Progenitor cell of endocrine pancreas (in vitro differentiated cells): Measurements from ENCODE around the gene SGCG. TPM values are rescaled to one million over a fixed set of nuclear protein-coding genes. Genes with fewer than 3 reads are reported as not detected.

Experiments
- DNase-seq: peaks from one replicate; pipeline ENCODE4 v3.0.0; 2021; ENCODE audit warnings: low spot score; ENCODE audit not compliant: unreplicated experiment
- H3K27ac Mint-ChIP-seq: 2 replicates; pipeline ENCODE4 v1.8.0; 2021; ENCODE audit warnings: mild to moderate bottlenecking, moderate library complexity, mixed read lengths
- H3K27me3 Mint-ChIP-seq: 2 replicates; pipeline ENCODE4 v1.8.0; 2021; ENCODE audit warnings: mixed read lengths
- H3K36me3 Mint-ChIP-seq: 2 replicates; pipeline ENCODE4 v1.8.0; 2022; ENCODE audit warnings: mixed read lengths; ENCODE audit not compliant: insufficient read depth
- H3K4me1 Mint-ChIP-seq: 2 replicates; pipeline ENCODE4 v1.8.0; 2021; ENCODE audit warnings: low read depth, mixed read lengths
- H3K4me3 Mint-ChIP-seq: 2 replicates; pipeline ENCODE4 v1.8.0; 2021; ENCODE audit warnings: low read depth, mild to moderate bottlenecking, moderate library complexity, mixed read lengths
- H3K9me3 Mint-ChIP-seq: 2 replicates; pipeline ENCODE4 v1.8.0; 2021; ENCODE audit warnings: low read depth, mixed read lengths
- CTCF ChIP-seq: fragments of 200-600 bp; sonication (generic); IDR thresholded peaks from one replicate; pipeline ENCODE4 v1.5.0; 2021; ENCODE audit warnings: antibody characterized with exemption, mild to moderate bottlenecking; ENCODE audit not compliant: unreplicated experiment
- total RNA-seq: library from RNA; stranded (reverse); gene quantifications from 2 replicates; pipeline ENCODE4 v1.2.1, GENCODE V29; 2021

The SGCG gene
- total RNA-seq, 1 donor from 2014 or later, result not detected

DNA sequence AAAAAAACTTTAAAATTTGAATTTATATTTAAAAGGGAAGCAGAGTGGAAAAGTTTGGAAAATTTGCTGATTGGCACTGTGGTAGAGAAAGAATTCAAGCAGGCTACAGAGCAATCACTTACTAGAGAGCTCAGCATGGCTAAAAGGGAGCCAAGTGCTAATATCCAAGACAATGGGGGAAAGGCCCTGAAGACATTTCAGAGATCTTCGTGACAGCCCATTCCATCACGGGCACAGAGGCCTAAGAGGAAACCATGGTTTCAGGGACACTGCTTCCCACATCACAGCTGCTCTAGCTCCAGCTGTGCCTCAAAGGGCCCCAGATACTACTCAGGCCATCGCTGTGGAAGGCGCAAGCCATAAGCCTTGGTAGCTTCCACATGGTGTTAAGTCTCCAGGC, 73.7 kb downstream of the SGCG start:
- Mint-ChIP-seq H3K36me3 (no peaks in the 10 kb centered on the region), H3K27ac (no peak overlapping the region), H3K4me1 (no peaks in the 10 kb centered on the region), H3K9me3 (peaks cover 8% of the 10 kb centered on the region), H3K4me3 (no peak overlapping the region), H3K27me3 (no peaks in the 10 kb centered on the region)
- DNase-seq, result no peak
- no peak for TF ChIP-seq CTCF

GRCh38 chr13:23267571-23267970, 86.8 kb downstream of the SGCG start:
- H3K9me3 Mint-ChIP-seq, result peaks cover 10% of the 10 kb centered on the region
- H3K36me3 Mint-ChIP-seq, result no peaks in the 10 kb centered on the region
- peaks cover 3% of the 10 kb centered on the region for H3K27me3 Mint-ChIP-seq
- no peak for TF ChIP-seq CTCF
- no peak overlapping the region for H3K4me3 Mint-ChIP-seq
- H3K4me1 Mint-ChIP-seq, result no peaks in the 10 kb centered on the region
- DNase-seq, result no peak
- H3K27ac Mint-ChIP-seq, result no peak overlapping the region

GRCh38 chr13:23268441-23268840, 87.7 kb downstream of the SGCG start:
- Mint-ChIP-seq H3K9me3 (peaks cover 7% of the 10 kb centered on the region), H3K27me3 (peaks cover 3% of the 10 kb centered on the region), H3K27ac (no peak overlapping the region), H3K4me3 (no peak overlapping the region), H3K4me1 (no peaks in the 10 kb centered on the region), H3K36me3 (no peaks in the 10 kb centered on the region)
- TF ChIP-seq CTCF, result no peak
- no peak for DNase-seq

DNA sequence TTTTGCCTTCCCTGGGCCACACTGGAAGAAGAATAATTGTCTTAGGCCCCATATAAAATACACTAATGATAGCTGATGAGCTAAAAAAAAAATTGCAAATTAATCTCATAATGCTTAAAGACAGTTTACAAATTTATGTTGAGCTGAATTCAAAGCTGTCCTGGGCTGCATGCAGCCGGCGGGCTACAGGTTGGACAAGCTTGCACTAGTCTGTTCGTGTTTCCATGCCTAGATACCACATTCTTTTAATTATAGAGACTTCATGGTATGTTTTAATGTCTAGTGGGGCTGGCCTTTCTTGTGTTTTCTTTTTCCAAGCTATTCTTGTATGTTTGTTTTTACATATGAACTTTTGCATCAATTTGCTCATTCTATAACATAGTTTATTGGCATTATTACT, 90.6 kb downstream of the SGCG start:
- Mint-ChIP-seq H3K4me1 (no peaks in the 10 kb centered on the region), H3K27me3 (peaks cover 3% of the 10 kb centered on the region), H3K36me3 (no peaks in the 10 kb centered on the region), H3K9me3 (no peaks in the 10 kb centered on the region), H3K4me3 (no peak overlapping the region), H3K27ac (no peak overlapping the region)
- DNase-seq, result no peak
- no peak for TF ChIP-seq CTCF

- Mint-ChIP-seq H3K27ac (no peak overlapping the region), H3K27me3 (no peaks in the 10 kb centered on the region), H3K4me1 (no peaks in the 10 kb centered on the region), H3K9me3 (no peaks in the 10 kb centered on the region), H3K36me3 (no peaks in the 10 kb centered on the region), H3K4me3 (no peak overlapping the region)
- no peak for TF ChIP-seq CTCF
- DNase-seq, result no peak
Measured at GRCh38 chr13:23273498-23273897, 92.7 kb downstream of the SGCG start.
